GM21717 (cell line): ENCODE measurements around the gene CCDC149.

ENCODE experiments used
- ATAC-seq: cut with Tn5 transposase; IDR thresholded peaks from one replicate; pipeline ENCODE4 v1.9.1; 2021; ENCODE audit warnings: mild to moderate bottlenecking, moderate library complexity; ENCODE audit not compliant: unreplicated experiment

The CCDC149 gene

GRCh38 chr4:24912252-24913118 lies at the start of gene CCDC149:
Gene CCDC149 (minus strand): TSS chr4:24913042. CDS start chr4:24912864, 178 bp downstream.
- ATAC-seq, result no peak

GRCh38 chr4:24957886-24958285 lies 45.0 kb upstream of the CCDC149 start:
- ATAC-seq, result no peak

- ATAC-seq, result no peak
These were observed 43.9 kb upstream of the CCDC149 start for GRCh38 chr4:24956763-24957162.

- no peak for ATAC-seq
These were observed 43.2 kb upstream of the CCDC149 start for GRCh38 chr4:24956091-24956490.

GRCh38 chr4:24952667-24953066 lies 39.8 kb upstream of the CCDC149 start:
- ATAC-seq, result no peak

- ATAC-seq, result no peak
These were observed 37.1 kb upstream of the CCDC149 start for GRCh38 chr4:24949970-24950369.

- ATAC-seq, result no peak
These were observed 25.1 kb upstream of the CCDC149 start for GRCh38 chr4:24937917-24938281.

- no peak for ATAC-seq
These were observed 24.5 kb upstream of the CCDC149 start for GRCh38 chr4:24937176-24937916.

GRCh38 chr4:24935856-24936255 lies 23.0 kb upstream of the CCDC149 start:
- no peak for ATAC-seq

GRCh38 chr4:24934311-24934710 lies 21.5 kb upstream of the CCDC149 start:
- no peak for ATAC-seq

- ATAC-seq, result no peak
These were observed 20.9 kb upstream of the CCDC149 start for GRCh38 chr4:24933684-24934275.

GRCh38 chr4:24932515-24933225 lies 19.8 kb upstream of the CCDC149 start:
- ATAC-seq, result no peak

- ATAC-seq, result no peak
These were observed 17.3 kb upstream of the CCDC149 start for GRCh38 chr4:24930151-24930550.

GRCh38 chr4:24928708-24929107 lies 15.9 kb upstream of the CCDC149 start:
- no peak for ATAC-seq

GRCh38 chr4:24927049-24927448 lies 14.2 kb upstream of the CCDC149 start:
- ATAC-seq, result no peak

- ATAC-seq, result no peak
These were observed 11.5 kb upstream of the CCDC149 start for GRCh38 chr4:24924309-24924781.

- no peak for ATAC-seq
These were observed 10.7 kb upstream of the CCDC149 start for GRCh38 chr4:24923550-24923949.

GRCh38 chr4:24923002-24923401 lies 10.2 kb upstream of the CCDC149 start:
- no peak for ATAC-seq

GRCh38 chr4:24922416-24922815 lies 9.6 kb upstream of the CCDC149 start:
- ATAC-seq, result no peak

GRCh38 chr4:24921491-24921890 lies 8.6 kb upstream of the CCDC149 start:
- ATAC-seq, result no peak

GRCh38 chr4:24920008-24920407 lies 7.2 kb upstream of the CCDC149 start:
- ATAC-seq, result no peak
